Measurements from ENCODE around the gene CACNB3. TPM values are rescaled to one million over a fixed set of nuclear protein-coding genes. Genes with fewer than 3 reads are reported as not detected.

Gene CACNB3
- total and polyA plus RNA-seq, 9 of the 15 experiments (the other 6 are each of a cell fraction or from before 2014, with no cell fraction given), result 0.24 to 2.0 (median 1.5) TPM

DNA sequence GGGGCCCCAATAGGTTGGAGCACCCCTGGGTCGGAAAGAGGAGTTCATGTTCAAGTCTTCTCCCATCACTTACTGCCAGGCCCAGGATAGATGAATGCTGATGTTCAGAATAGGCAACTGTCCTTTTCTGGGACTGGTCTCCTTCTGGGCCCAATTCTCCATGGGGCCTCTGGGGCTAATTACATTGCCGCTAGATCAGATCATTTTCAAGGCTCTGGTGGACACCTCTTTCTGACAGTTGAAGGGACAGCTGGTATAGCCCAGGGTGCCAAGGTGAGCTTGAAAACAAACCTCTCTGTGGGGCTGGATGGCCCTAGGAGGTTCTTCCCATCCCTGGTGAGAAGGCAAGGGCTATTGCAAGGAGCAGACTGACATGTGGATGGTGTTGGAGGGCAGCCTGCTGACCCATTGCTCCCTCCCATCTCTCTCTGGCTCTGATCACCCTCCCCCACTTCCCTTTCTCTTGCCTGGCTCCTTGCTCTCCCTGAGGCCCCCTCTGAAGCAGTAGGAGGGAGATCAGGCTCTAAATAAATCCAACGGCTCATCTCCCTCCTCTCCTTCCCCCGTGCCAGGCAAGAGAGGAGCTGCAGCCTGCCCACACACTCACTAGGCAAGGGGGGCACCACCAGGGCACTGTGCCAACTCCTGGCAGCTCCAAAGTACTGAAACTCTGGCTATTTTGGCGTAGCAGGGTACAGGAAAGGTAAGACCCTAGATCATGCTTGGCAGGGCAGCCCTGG lies 1.9 kb downstream of the CACNB3 start:
- no TSS peak for BruUV-seq (replicated peaks)
- H3K4me1 ChIP-seq (replicated peaks in 1 of 2; ENCODE audit: control insufficient read depth in 2 of 2, insufficient read depth in 2 of 2, low read length in 2 of 2), result peaks cover 0 to 26% of the 10 kb centered on the region in 2 experiments; a peak in 3 of 5 replicates
- H3K27me3 ChIP-seq (ENCODE audit: control insufficient read depth in 2 of 2, insufficient read depth in 2 of 2, low read length in 2 of 2), result peaks cover 18 to 52% of the 10 kb centered on the region in 2 experiments; a peak in 4 of 5 replicates
- TF ChIP-seq ZNF140 (CRISPR knock-in tag; IDR thresholded peaks at IDR 0.05) (no peak), FOXK1 (CRISPR knock-in tag; IDR thresholded peaks at IDR 0.05; ENCODE audit: borderline replicate concordance) (no peak), ZNF324 (CRISPR knock-in tag; IDR thresholded peaks at IDR 0.05) (no peak), BRD4 (IDR thresholded peaks at IDR 0.05) (no peak), NFIC (IDR thresholded peaks at IDR 0.05) (peak; percentile 35; the same call in 1 of the 2 replicates)
- intact Hi-C loops (cut with micrococcal nuclease) (no loop called here), in situ Hi-C loops (cut with MboI) (no loop called here)
- no peak overlapping the region for H3K4me2 ChIP-seq (ENCODE audit: insufficient read depth, low read length)
- peak overlapping the region in 1 of 2 experiments; percentile 14; a peak in 1 of 4 replicates for H3K9ac ChIP-seq (ENCODE audit: insufficient read depth in 1 of 2, low read depth in 2 of 2, low read length in 2 of 2)
- H3K9me1 ChIP-seq (ENCODE audit: control insufficient read depth, insufficient read depth, low read length), result no peaks in the 10 kb centered on the region
- peaks cover 9% of the 10 kb centered on the region for H4K20me1 ChIP-seq (replicated peaks; ENCODE audit: control insufficient read depth, insufficient read depth, low read length)
- H2AFZ ChIP-seq (ENCODE audit: low read depth, low read length), result no peak overlapping the region
- FAIRE-seq (no peak), DNase-seq (ENCODE audit: extremely low read depth in 1 of 4, low spot score in 3 of 4) (no peak), ATAC-seq (no peak)
- CTCF ChIA-PET (ENCODE audit: low intra/inter-chr PET ratio), result no interaction called here
- H3K27ac ChIP-seq (ENCODE audit: extremely low read depth, low read depth, low read length), result no peak overlapping the region
- 8% methylated on average over 5 of the region's 5 CpGs for WGBS (ENCODE audit: insufficient coverage, low coverage, missing lambda C conversion rate)
- H3K4me3 ChIP-seq, result no peak overlapping the region
- no peaks in the 10 kb centered on the region for H3K36me3 ChIP-seq (ENCODE audit: control insufficient read depth, insufficient read depth, low read length)
- POLR2A ChIA-PET, result interaction anchor here (0.7 to 1.5 kb wide), 8 partner anchors 8 to 1084 kb away, joined by 3 to 9 read pairs (median 3); partner anchors contain the start of gene DDX23
- H3K9me3 ChIP-seq (replicated peaks; ENCODE audit: control insufficient read depth, insufficient read depth, low read depth, low read length), result no peaks in the 10 kb centered on the region
- H3K79me2 ChIP-seq (ENCODE audit: control insufficient read depth, insufficient read depth, low read length), result no peaks in the 10 kb centered on the region

DNA sequence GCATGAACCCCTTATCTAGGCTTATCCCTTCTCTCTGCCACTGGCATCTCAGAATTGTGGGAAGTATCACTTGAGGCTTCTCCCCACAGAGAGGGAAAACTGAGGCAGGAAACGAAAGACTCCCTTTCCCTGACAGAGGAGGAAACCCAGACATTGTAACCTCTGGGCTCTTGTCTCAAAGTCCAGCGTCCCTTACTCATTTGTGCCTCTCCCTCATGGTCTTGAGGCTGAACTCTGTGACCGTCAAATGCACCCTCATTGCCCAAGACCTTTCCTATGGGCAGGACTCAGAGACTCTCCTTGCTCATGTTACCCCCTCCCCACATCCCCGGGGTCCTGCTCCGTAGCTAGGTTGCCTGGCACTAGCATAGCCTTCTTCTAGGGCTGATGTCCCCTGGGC lies 3.8 kb downstream of the CACNB3 start:
- Histone ChIP-seq H3K9me3 (replicated peaks; ENCODE audit: control insufficient read depth, insufficient read depth, low read depth, low read length) (no peaks in the 10 kb centered on the region), H3K79me2 (ENCODE audit: control insufficient read depth, insufficient read depth, low read length) (no peaks in the 10 kb centered on the region), H3K36me3 (ENCODE audit: control insufficient read depth, insufficient read depth, low read length) (no peaks in the 10 kb centered on the region), H3K9me1 (ENCODE audit: control insufficient read depth, insufficient read depth, low read length) (peaks cover 2% of the 10 kb centered on the region), H3K27me3 (ENCODE audit: control insufficient read depth in 2 of 2, insufficient read depth in 2 of 2, low read length in 2 of 2) (peaks cover 18 to 52% of the 10 kb centered on the region in 2 experiments; a peak in 4 of 5 replicates), H3K4me2 (ENCODE audit: insufficient read depth, low read length) (no peak overlapping the region), H3K9ac (ENCODE audit: insufficient read depth in 1 of 2, low read depth in 2 of 2, low read length in 2 of 2) (no peak overlapping the region), H3K4me1 (replicated peaks in 1 of 2; ENCODE audit: control insufficient read depth in 2 of 2, insufficient read depth in 2 of 2, low read length in 2 of 2) (peaks cover 0 to 22% of the 10 kb centered on the region in 2 experiments; a peak in 3 of 5 replicates), H2AFZ (ENCODE audit: low read depth, low read length) (no peak overlapping the region), H3K27ac (ENCODE audit: extremely low read depth, low read depth, low read length) (no peak overlapping the region), H4K20me1 (replicated peaks; ENCODE audit: control insufficient read depth, insufficient read depth, low read length) (peaks cover 9% of the 10 kb centered on the region), H3K4me3 (no peak overlapping the region)
- ChIA-PET CTCF (ENCODE audit: low intra/inter-chr PET ratio) (no interaction called here), POLR2A (interaction anchor here (0.7 to 1.4 kb wide), 3 partner anchors 11 to 121 kb away, joined by 3 to 4 read pairs (median 3); no protein-coding TSS in a partner anchor)
- intact Hi-C loops (cut with micrococcal nuclease) (no loop called here), in situ Hi-C loops (cut with MboI) (no loop called here)
- ATAC-seq, result no peak
- no peak for TF ChIP-seq HNRNPUL1 (IDR thresholded peaks at IDR 0.05; ENCODE audit: low read length)
- DNase-seq (ENCODE audit: extremely low read depth in 1 of 4, low spot score in 3 of 4), result no peak
- FAIRE-seq, result no peak
- BruUV-seq (replicated peaks), result no TSS peak
- WGBS (ENCODE audit: insufficient coverage, low coverage, missing lambda C conversion rate), result 0% methylated on average over 5 of the region's 5 CpGs
